HL-60 (cell line): ENCODE measurements around the gene HLA-DMA.
A peak's percentile ranks its signal among the peaks of the same experiment; 100 is the strongest.

Source experiments
- DNase-seq, 2 experiments: peaks; one replicate each; pipeline ENCODE4 v3.0.0-alpha.2; 2010 to 2020; ENCODE audit warnings: low read depth in 1 of 2, low spot score in 1 of 2
- H3K27ac ChIP-seq: fragments of 250-450 bp; sonication (Bioruptor Pico); replicated peaks from 2 replicates; pipeline ENCODE4 v1.5.1; 2020; ENCODE audit warnings: mild to moderate bottlenecking, moderate library complexity
- H3K27me3 ChIP-seq: fragments of 250-450 bp; sonication (Bioruptor Pico); 2 replicates; pipeline ENCODE4 v1.5.1; 2021; ENCODE audit warnings: mild to moderate bottlenecking, moderate library complexity; ENCODE audit not compliant: insufficient read depth, poor library complexity, severe bottlenecking
- H3K4me3 ChIP-seq: replicated peaks from 2 replicates; pipeline ENCODE4 v1.5.1; 2011; ENCODE audit warnings: mild to moderate bottlenecking, control low read depth, low read length; ENCODE audit not compliant: insufficient read depth
- CTCF ChIP-seq: IDR thresholded peaks from one replicate; pipeline ENCODE4 v1.5.1; 2011; ENCODE audit warnings: low read length, control low read depth, inconsistent platforms; ENCODE audit not compliant: insufficient read depth
- GABPA ChIP-seq: IDR thresholded peaks from 2 replicates; pipeline ENCODE4 v1.6.1; 2012; ENCODE audit warnings: low read depth
- POLR2AphosphoS5 ChIP-seq: IDR thresholded peaks from 2 replicates; pipeline ENCODE4 v1.6.1; 2012; ENCODE audit warnings: low read depth
- REST ChIP-seq: IDR thresholded peaks from 2 replicates; pipeline ENCODE4 v1.6.1; 2012; ENCODE audit warnings: low read depth; ENCODE audit not compliant: insufficient replicate concordance
- SPI1 ChIP-seq: IDR thresholded peaks from 2 replicates; pipeline ENCODE4 v1.6.1; 2012; ENCODE audit warnings: low read depth, mild to moderate bottlenecking, borderline replicate concordance

Gene HLA-DMA

GRCh38 chr6:32960563-32960962, 7.7 kb upstream of the HLA-DMA start:
- DNase-seq: no peak
- H3K4me3 ChIP-seq: no peak overlapping the region
- TF ChIP-seq GABPA (no peak), REST (no peak), CTCF (no peak), SPI1 (no peak), POLR2AphosphoS5 (no peak)
- H3K27me3 ChIP-seq: no peaks in the 10 kb centered on the region
- H3K27ac ChIP-seq: no peak overlapping the region

- Histone ChIP-seq H3K4me3 (no peak overlapping the region), H3K27ac (no peak overlapping the region), H3K27me3 (no peaks in the 10 kb centered on the region)
- TF ChIP-seq CTCF (no peak), REST (no peak), GABPA (no peak), SPI1 (no peak), POLR2AphosphoS5 (no peak)
- no peak for DNase-seq
These were observed 3.3 kb upstream of the HLA-DMA start for GRCh38 chr6:32956176-32956575.

- no peak overlapping the region for H3K27ac ChIP-seq
- DNase-seq: peak in 1 of 2 experiments; percentile 39
- H3K4me3 ChIP-seq: no peak overlapping the region
- no peaks in the 10 kb centered on the region for H3K27me3 ChIP-seq
- no peak for TF ChIP-seq REST
- TF ChIP-seq SPI1: no peak
- TF ChIP-seq POLR2AphosphoS5: no peak
- TF ChIP-seq CTCF: no peak
- no peak for TF ChIP-seq GABPA
These were observed 2.3 kb upstream of the HLA-DMA start for GRCh38 chr6:32954986-32955802.
